ENCODE data around the gene PDPR. TPM values are rescaled to one million over a fixed set of nuclear protein-coding genes. Genes with fewer than 3 reads are reported as not detected.

PDPR gene
- total RNA-seq, 4 donors from 2014 or later = 23.2 to 38.4 (median 25.8) TPM

- Histone ChIP-seq H3K27ac (peak overlapping the region in 2 of 4 donors; percentile 30 to 45), H3K27me3 (no peaks in the 10 kb centered on the region), H3K4me1 (peaks cover 0 to 23% (median 0%) of the 10 kb centered on the region in 4 donors), H3K36me3 (peaks cover 4 to 95% (median 46%) of the 10 kb centered on the region in 3 donors), H3K9me3 (no peaks in the 10 kb centered on the region), H3K4me3 (no peak overlapping the region)
- WGBS, 2 donors = 81 to 82% methylated on average over 7 of the region's 7 CpGs
- no peak for DNase-seq (ENCODE audit: low spot score in 2 of 2)
- TF ChIP-seq, protein P1, sequence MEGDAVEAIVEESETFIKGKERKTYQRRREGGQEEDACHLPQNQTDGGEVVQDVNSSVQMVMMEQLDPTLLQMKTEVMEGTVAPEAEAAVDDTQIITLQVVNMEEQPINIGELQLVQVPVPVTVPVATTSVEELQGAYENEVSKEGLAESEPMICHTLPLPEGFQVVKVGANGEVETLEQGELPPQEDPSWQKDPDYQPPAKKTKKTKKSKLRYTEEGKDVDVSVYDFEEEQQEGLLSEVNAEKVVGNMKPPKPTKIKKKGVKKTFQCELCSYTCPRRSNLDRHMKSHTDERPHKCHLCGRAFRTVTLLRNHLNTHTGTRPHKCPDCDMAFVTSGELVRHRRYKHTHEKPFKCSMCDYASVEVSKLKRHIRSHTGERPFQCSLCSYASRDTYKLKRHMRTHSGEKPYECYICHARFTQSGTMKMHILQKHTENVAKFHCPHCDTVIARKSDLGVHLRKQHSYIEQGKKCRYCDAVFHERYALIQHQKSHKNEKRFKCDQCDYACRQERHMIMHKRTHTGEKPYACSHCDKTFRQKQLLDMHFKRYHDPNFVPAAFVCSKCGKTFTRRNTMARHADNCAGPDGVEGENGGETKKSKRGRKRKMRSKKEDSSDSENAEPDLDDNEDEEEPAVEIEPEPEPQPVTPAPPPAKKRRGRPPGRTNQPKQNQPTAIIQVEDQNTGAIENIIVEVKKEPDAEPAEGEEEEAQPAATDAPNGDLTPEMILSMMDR (IDR thresholded peaks at IDR 0.05) = no peak
- TF ChIP-seq POLR2A (IDR thresholded peaks at IDR 0.05) (no peak), EP300 (IDR thresholded peaks at IDR 0.05) (no peak)
These were observed 44.3 kb downstream of the PDPR start for GRCh38 chr16:70158261-70158939.

DNA sequence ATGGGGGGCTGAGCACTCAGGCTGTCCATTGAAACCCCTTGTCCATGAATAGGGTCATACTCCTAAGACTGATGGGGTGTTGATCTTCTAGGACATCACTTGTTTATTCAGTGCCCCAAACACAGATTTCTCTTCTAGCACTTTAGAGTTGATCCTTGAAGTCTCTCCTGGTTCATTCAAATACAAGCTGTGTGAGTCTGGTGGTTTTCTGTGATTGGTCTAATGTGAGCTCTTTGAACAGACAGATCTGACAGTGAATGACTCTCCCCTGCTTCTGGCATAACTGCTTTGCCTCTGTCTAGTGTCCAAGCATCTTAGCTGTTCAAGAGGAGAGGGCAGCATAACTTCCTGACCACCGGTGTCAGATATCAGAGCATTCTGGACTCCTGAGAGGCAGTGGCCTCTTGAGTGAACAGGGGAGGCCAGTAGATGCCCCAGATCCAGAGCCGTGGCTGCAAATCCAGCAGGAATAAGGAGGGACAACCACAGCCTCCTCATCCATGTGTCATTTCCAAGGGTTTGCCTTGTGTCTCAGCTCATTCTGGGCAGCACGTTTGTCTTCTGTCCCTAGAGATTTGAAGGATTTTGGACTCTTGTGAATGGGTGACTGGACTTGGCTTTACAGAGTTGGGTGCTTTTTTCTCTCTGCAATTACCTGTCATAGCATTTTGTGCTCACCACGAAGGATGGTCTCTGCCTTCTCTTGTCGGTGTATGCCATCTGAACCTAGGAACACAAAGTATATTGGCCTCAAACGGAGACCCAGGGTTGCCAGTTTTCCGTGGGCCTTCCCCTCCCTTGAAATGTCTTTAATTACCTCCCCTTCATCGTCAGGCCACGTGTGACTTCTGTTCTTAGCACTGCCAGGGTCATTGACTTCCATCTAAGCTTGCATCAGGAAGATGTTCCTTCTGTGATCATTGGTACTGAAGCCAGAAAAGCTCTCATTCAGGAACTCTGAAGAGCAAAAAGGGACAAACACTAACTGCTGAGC lies 45.5 kb downstream of the PDPR start:
- Histone ChIP-seq H3K4me3 (no peak overlapping the region), H3K27me3 (no peaks in the 10 kb centered on the region), H3K27ac (peak overlapping the region in 2 of 4 donors; percentile 61 to 75), H3K9me3 (no peaks in the 10 kb centered on the region), H3K36me3 (peaks cover 4 to 83% (median 33%) of the 10 kb centered on the region in 3 donors), H3K4me1 (peaks cover 0 to 23% (median 0%) of the 10 kb centered on the region in 4 donors)
- DNase-seq (ENCODE audit: low spot score in 2 of 2) = no peak
- TF ChIP-seq, protein P1 (IDR thresholded peaks at IDR 0.05) = no peak
- no peak for TF ChIP-seq EP300 (IDR thresholded peaks at IDR 0.05)
- TF ChIP-seq POLR2A (IDR thresholded peaks at IDR 0.05) = no peak
- WGBS, 2 donors = 67 to 75% methylated on average over 9 of the region's 9 CpGs

DNA sequence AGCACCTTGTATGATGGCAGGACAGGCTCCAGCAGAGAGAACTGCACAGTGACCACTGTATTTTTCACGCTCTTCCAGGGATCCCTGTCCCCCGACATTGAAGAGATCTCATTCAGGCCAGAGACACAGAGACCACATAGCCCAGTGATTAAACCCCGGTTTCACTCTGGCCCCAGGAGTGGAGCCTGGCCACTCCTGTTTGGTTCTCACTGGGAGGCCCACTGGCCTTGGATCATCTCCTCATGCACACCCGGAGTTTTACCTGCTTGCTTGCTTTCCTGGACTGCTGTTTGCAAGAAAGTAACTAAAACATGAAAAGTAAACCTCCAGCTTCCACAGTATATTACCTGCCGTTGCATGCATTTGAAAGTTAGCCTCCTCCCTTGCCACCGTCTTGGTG lies 46.3 kb downstream of the PDPR start:
- H3K27me3 ChIP-seq = no peaks in the 10 kb centered on the region
- peak overlapping the region in 2 of 4 donors; percentile 75 to 89 for H3K27ac ChIP-seq
- H3K4me1 ChIP-seq = peaks cover 0 to 30% (median 0%) of the 10 kb centered on the region in 4 donors
- peaks cover 3 to 76% (median 28%) of the 10 kb centered on the region in 3 donors for H3K36me3 ChIP-seq
- no peaks in the 10 kb centered on the region for H3K9me3 ChIP-seq
- DNase-seq (ENCODE audit: low spot score in 2 of 2) = no peak
- TF ChIP-seq, protein P1 (IDR thresholded peaks at IDR 0.05) = no peak
- no peak for TF ChIP-seq EP300 (IDR thresholded peaks at IDR 0.05)
- TF ChIP-seq POLR2A (IDR thresholded peaks at IDR 0.05) = no peak
- no peak overlapping the region for H3K4me3 ChIP-seq
- 87 to 88% methylated on average over 6 of the region's 6 CpGs for WGBS, 2 donors

- Histone ChIP-seq H3K4me3 (no peak overlapping the region), H3K27ac (peak overlapping the region in 2 of 4 donors; percentile 75 to 89), H3K9me3 (no peaks in the 10 kb centered on the region), H3K4me1 (peaks cover 0 to 31% (median 0%) of the 10 kb centered on the region in 4 donors), H3K36me3 (peaks cover 2 to 71% (median 26%) of the 10 kb centered on the region in 3 donors), H3K27me3 (no peaks in the 10 kb centered on the region)
- TF ChIP-seq, protein P1 (IDR thresholded peaks at IDR 0.05) = no peak
- no peak for TF ChIP-seq POLR2A (IDR thresholded peaks at IDR 0.05)
- no peak for DNase-seq (ENCODE audit: low spot score in 2 of 2)
- 95% methylated on average over 6 of the region's 6 CpGs for WGBS, 2 donors
These were observed 46.7 kb downstream of the PDPR start for GRCh38 chr16:70160821-70161220.

Data from tibial nerve (tissue), 4 donors.